Eye (tissue), 1 donor: ENCODE results near the gene TWIST1.

Experiments used
- DNase-seq: peaks from one replicate; pipeline ENCODE4 v3.0.0-alpha.2; 2015

Gene TWIST1

DNA sequence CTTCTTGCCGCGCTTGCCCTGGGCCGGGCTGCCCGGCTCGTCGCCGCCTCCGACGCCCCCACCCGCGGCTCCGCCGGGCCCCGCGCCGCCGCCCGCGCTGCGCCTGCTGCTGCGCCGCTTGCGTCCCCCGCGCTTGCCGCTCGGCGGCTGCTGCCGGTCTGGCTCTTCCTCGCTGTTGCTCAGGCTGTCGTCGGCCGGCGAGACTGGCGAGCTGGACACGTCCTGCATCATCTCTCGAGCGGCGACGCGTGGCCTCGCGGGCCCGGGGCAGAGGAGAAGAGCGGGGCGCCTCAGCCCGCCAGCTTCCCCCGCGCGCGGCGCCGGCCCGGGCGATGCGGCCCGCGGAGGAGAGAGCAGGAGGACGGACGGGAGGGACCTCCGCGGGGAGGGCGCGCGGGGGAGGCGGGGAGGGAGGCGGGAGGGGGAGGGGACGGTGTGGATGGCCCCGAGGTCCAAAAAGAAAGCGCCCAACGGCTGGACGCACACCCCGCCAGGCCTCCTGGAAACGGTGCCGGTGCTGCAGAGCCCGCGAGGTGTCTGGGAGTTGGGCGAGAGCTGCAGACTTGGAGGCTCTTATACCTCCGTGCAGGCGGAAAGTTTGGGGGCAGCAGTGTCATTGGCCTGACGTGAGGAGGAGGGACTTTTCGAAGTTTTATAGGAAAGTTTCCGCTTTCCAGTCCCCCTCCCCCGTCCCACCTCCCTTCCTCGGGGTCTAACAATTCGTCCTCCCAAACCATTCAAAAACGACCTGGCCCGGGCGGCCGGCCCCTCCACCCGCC lies at the start of gene TWIST1:
Gene TWIST1, minus strand, starts transcription at position 546 of the 779 bp plus-strand sequence. Its CDS starts 315 bp downstream, at position 231.
- peak; percentile 92 for DNase-seq

DNA sequence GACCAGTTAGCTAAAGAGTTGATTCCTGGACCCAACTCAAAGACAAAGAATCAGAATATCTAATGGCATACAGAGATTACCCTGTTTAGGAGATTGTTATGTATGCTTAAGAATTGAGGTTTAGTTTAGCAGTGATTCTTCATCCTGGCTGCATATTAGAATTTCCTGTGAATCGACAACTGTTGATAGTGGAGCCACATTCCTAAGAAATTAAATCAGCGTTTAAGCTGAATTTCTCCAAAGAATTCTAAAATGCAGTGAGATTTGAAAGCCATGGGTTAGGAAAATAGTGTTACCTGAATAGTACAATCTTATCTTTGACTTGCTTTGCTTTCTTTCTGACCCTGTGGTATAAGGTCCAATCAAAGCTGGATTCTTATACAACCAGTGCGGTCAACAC lies 44.2 kb upstream of the TWIST1 start:
- DNase-seq: no peak

DNA sequence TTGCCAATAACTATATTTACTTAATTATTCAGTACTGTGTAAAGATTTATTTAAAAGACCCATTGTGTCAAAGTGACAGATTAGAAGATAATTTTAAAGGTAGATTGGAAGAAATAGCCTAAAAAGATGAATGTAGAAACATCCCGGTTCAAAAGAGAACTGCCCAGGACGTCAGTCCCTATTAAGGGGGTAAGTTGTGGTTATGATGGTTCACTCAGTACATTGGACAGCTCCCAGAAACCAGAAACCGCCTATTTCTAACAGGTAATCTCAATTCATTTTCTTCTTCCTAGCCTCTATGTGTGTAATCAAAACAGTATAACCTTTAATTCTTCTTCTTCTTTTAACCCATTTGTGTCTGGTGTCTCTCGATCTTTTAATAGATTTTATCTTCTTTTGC lies 29.3 kb upstream of the TWIST1 start:
- peak; percentile 70 for DNase-seq

DNA sequence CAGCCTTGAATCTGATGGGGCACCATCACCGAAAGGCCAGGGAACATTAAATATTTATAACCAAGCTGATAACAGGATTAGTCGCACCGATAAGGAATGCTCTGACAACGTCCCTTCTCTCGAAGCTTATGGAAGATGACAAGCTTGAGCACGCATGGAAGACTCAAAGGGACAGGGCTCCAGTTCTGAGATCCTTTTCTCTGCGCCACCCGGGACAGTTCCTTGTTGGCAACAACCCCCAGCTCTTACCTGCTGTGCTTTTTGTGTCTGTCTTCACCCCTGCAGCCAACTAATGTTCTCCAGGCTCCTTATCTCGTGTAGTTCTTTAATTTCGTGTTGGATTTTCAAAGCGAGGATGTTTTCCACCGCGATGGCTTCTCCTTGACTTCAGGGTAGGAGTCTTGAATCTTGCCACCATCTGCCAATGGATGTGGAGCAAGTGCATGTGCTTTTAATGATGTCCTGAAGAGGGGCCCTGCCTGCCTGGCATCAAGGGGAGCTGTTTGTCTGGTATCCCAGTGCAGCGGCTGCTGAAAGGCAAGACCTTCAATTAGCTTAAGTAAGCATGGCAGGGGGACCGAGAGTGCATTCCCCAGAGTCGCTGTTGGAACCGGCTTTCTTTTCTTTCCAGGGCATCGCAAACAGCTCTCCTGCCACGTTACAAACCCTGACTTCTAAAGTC lies 28.1 kb upstream of the TWIST1 start:
- peak; percentile 77 for DNase-seq

DNA sequence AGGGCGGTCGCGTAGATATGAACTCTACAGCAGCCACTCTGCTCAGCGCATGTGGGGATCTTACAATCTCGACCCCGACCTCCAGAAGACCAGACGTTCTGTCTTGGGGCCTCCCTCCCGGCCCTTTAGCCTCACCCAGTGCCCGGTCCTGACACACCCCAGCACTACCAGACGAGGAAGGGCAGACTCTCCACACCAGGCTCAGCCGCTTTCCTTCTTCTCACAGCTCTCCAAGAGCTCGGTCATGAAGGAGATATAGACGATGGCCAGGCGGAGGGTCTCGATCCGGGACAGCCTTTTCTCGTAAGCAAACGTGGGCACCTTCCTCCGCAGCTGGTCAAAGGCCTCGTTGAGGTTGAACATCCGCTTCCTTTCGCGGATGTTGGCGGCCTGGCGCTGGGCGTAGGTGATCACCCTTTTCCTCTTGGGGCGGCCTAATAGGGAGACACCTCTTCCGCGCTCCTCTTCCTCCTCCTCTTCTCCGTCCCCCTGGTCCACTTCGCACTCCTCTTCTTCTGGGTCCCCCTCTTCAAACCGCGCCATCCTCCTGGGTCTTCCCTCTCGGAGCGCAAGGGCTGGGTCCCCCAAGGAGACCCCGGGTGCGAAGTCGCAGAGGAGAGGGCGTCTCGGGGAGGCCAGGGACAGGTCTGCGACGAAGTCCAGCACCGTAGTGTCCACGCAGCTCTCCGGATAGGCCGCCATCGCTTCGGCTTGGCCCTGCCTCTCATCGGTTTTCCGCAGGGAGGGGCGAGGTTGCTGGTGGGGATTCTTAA lies 27.4 kb upstream of the TWIST1 start, which contains the start of gene FERD3L:
Gene FERD3L, minus strand, starts transcription at position 761 of the 773 bp plus-strand sequence. Its CDS starts 59 bp downstream, at position 702.
- DNase-seq: peak; percentile 71

DNA sequence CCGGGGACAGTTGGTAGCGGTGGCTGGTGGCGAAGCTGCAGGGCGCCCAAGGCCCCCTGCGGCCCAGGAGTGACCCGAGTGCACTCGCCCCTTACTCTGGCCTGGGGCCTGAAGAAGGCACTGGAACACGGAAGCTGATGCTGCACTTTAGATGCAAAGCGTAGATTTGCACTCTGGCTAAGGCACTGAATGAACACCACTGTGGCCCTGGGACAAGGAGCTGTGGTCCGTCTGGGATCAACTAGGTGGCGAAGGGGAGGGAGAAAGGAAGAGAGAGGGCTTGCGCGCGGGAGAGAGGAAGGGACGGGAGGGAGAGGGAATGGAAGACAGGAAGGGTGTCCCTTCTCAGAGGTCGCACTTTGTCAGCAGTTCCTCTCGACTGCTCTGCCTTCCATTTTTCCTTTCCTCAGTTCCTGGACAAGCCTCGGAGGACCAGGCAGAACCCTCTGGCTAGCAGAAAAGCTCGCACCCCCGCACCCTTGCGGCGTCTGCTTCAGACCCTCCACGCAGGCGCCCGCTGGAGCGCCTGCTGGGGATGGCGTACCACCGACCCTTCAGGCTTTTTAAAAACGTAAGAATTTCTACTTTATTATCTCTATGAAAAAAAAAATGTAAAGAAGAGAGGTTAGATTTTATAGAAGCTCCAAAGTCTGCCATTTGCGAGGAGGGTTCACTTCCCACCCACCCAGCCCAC lies 26.6 kb upstream of the TWIST1 start:
- peak; percentile 61 for DNase-seq

DNA sequence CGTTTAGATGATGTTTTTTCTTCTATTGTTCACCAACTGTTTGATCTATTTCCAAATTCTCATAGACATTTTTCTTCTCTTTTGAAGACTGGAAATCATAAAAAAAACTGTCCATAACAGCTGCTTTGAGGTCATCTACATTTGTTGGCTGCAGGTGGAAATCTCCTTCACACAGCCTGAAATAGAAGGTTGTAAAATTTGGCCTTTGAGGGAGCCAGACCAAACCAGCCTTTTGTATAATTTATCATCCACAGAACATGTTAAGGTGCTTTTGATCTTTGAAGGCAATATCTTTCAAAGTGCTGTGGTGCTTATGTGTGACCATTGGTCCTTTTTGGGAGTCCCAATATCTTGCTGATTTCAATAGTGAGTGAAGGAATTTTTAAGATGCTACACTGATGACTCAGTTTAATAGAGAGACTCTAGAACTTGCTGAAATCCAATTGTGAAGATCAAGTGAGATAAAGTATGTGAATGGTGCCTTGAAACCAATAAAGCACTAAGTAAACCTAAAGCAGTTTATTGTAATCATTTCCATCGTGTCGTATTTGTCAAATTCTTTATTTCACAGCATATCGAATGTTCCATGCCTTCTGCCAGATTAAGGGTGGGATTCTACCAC lies 22.4 kb upstream of the TWIST1 start:
- no peak for DNase-seq

DNA sequence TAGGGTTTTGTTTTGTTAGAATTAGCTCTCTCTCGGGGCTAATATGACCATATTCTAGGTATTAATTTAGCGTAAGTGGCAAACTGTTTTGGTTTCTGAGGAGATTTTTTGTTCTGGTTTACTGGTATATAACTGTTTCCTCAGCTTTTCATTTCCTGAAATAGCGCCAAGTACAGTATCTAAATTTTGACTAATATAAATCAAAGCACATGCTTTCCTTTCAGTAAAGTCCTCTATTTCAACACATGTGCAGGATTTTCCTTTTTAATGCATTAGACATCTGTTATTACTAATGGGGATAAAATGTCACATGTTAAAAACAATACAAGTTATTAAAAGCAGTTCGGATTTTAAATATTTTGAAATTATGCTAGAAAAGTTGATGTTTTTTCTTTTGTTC lies 16.4 kb upstream of the TWIST1 start:
- peak; percentile 28 for DNase-seq

DNA sequence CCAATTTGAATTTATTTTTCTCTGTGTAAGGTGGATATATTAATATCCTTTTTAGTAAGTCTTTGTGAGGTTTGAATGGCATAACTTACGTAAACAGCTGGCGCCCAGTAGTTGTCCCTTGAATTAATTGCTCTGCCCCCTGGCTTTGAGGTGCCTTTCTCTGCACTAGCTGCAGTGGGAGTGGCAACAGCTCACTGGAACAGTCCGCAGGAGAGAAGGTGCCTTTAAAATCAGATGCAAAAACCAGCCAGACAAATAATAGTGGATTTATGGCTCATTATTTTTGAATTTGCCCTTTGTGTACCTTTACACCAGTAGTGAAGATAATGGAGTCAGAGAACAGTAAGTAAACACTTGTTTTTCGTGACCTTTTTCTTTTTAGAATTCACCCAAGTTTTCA lies 16.0 kb upstream of the TWIST1 start:
- no peak for DNase-seq

DNA sequence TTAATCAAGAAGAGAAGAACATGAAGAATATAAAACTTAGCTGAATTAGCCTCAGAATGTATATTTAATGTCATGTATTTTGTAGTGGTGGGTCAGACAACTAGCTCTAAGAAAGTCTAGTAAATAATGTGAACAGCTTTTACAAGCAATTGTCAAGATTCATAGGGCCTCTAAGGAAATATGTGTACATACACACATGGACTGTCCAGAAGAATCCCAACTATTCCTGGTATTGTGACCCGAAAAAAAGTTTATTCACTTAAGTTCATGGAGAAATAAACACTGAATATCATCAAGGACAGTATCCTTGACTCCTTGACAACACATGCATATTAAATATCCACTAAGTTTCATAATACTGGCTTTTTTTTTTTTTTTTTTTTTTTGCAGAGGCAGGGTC lies 11.4 kb upstream of the TWIST1 start:
- no peak for DNase-seq

DNA sequence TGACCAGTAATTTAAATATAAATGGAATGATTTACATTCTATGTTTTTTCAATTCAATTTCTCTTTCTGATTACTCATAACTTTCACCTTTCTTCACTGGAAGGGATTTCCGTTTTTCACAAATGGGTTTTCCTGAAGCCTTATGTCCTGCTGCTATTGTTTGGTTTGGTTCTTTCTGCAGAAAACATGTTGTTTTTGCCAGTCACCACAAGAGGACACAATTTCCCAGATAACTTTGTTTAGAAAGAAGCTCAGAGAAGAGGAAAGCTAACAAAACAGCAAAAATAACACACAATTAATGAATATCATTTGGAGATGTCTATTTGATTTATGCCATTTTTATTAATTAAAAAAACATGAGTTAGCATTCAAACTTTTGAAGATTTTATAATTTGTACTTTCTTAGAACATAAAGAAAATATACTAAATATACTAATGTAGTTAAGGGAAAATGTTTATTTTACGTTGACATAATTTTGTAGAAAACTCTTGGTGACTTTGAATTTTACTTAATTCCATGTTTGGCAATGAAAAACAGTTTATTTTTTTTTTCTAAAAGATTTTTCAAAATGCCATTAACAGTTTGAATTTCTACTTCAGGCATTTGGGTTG lies 4.6 kb upstream of the TWIST1 start:
- DNase-seq: peak; percentile 75

DNA sequence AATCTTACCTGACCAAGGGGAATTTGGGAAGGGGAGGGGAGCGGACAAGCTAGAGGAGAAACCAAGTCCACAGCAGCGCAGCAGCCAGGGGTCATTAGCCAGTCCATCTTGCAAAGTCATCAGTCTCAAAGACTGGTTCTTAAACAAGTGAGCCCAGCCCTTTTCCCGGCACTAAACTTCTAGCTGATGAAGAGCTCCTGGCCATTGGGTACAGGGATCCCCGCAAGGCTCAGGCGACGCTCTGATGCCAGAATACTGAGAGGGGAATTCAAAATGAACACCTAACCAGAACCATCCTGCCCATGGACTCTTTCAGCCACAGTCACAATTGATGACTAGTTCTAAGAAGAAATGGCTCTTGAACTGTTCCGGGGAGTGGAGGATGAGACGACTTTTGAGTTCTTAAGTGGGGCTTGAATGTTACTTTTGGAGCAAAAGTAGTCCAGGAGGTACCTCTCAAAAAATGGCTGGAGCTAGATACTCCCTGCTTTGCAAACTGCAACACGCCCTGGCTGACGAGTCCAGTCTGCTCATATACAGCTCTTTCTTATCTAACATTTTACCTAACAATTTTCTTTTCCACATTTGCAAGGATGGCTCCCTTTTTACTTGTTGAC lies 2.5 kb upstream of the TWIST1 start:
- DNase-seq: peak; percentile 57

DNA sequence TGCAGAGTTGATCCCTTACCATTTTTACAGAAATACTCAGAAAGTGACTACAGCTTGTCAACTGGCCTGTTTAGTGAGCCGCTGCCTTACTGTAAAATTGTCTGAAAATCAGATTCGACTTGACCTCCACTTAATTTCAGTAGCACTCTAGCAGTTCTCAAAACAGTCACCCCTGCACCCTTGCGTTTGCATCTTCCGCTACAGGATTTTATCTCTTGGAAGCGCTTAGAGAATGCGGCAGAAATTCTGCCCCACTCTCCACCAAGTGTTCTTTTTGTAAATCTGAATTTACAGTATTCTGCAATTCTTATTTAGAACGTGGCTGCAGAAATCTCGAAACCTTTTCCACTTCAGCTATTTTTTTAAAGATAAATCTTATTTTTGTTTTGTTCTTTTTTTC lies 1.9 kb upstream of the TWIST1 start:
- no peak for DNase-seq

DNA sequence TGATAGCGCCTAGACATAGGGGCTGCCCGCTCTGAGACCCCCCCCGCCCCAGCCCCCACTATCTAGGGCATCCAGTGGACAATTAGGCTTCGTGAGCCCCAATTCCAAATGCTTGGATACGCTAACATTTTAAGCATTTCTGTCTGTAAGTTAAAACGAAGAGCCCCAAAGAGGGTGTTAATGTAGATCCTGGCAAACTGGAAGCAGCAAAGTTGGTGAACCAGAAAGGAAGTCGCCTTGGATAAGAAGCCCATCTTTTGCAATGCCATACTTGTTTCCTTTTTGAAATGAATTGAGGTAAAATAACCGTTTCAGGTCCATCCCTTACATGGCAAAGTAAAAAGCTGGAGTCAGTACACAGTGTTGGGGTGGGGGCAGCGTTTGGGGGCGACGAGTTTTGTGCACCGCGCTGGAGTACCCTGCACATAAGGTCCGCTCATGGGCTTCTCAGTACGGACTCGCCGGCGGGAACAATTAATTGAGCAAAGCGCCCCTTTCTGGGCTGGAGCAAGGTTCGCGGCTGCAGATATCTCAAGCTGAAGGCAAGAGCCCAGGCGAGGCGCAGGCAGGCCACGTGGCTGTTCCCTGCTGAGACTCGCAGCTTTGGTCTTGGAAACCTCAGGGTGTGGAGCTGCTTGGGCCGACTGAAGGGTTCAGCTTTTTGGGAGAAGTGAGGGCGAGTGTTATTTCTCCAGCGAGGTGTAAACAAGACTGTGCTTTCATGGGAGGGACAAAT lies 1.4 kb upstream of the TWIST1 start:
- peak; percentile 76 for DNase-seq

DNA sequence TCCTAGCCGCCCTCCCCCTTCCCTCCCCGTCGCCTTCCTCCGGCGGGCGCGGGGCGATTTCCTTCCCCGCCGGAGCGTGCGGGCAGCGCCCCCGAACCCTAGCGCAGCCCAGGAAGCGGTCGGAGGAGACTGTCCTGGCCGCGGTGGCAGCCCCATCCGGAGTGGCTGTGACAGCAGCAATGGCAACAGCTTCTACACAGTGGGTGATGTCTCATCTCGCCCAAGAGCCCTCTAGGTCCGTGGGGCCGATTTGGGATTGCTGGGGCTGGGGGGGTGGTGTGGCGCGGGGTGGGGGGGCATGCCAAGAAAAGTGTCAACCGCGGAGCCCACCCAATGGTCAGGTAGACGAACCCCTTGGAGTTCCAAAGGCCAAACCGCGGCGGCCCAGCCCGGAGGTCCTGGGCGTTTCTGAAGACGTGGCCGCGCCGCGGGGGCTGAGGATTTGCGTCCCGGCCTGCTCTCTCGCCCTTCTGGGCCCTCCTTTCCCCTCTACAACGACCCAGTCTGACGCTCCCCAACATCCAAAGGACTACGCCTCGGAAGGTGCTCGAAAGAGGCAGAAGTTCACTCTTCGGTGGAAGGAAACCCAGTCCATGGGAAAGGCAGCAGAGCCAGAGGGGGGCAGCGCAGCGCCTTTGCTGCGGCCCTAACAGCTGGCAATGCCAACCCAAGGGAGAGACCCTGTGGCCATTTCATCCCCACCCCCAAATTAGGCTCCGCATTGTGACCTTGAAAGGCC lies 603 bp upstream of the TWIST1 start:
- peak; percentile 74 for DNase-seq

DNA sequence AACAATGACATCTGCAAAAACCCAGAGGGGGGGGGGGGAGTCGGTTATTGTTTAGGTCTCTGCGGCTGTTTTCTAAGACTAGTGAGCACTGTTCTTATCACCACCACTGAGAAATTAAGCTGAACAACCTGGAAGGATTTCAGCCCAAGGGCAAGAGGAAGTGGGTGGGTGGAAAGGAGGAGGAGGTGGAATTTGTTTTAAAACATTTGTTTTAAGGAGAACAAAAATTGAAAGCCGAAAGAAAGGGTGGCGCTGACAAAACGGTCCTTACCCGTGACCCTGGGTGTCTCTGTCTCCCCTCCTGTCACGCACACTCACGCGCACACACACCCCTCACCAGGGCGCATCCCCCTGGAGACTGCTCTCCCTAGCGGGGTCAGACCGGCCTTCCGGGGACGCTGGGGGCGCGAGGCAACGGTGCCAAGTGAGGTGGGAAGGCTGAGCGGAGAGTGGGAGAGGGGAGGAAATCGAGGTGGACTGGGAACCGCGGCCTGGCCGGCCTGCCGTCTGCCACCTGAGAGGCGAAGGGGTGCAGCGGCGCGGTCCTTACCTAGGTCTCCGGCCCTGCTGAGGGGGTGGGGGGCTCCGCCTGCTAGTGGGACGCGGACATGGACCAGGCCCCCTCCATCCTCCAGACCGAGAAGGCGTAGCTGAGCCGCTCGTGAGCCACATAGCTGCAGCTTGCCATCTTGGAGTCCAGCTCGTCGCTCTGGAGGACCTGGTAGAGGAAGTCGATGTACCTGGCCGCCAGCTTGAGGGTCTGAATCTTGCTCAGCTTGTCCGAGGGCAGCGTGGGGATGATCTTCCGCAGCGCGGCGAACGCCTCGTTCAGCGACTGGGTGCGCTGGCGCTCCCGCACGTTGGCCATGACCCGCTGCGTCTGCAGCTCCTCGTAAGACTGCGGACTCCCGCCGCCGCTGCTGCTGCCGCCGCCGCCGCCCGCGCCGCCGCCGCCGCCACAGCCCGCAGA lies 1.0 kb downstream of the TWIST1 start:
- peak; percentile 81 for DNase-seq

DNA sequence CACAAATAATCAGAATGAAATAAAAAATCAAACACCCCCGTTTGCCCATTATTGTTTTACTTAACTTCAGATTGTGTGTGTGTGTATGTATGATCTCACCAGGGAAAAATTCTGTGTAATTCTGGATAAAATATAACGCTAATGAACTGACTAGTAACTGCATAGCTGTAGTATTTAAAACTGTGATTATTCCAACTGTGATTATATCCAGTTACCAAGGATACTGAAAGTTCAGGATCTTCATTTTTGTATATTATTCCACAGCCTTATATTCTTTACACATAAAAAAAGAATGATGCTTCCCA lies 2.9 kb downstream of the TWIST1 start:
- no peak for DNase-seq

DNA sequence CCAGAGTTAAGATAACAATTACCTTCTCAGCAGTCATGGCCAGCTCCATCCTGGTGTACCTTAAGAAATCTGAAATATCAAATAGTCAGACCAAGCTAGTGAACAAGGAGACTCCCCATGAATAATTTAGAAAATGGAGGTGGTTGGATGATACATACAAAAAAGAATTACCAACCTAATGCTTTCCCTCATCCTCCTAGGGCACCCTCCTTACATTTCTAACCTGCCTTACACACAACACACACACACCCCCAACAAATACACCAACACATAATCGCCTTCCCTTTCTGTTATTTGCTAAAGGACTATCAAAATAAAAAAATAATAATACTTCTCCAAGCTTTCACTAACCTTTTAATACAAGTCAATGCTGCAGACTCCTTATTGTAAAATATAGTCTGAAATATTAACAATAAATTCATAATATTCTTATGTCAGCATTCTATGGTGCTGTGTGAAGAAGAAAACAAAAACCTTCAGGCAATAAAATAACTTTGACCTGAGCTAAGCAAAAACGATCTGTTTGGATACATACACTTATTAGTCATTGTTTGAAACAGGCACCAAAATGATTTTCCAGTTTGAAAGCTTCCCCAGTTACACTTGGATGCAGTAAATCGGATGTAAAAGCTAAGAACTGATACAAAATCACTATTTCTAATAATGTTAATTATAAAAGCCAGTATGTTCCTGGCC lies 3.4 kb downstream of the TWIST1 start:
- DNase-seq: peak; percentile 62
